RWPE2 (cell line): ENCODE results near the gene PDPN.

ENCODE experiments used
- ATAC-seq: fragments of 200-7000 bp; cut with Tn5 transposase; 3 replicates; pipeline ENCODE4 v1.9.1; 2021; ENCODE audit warnings: low read depth
- DNase-seq: peaks from one replicate; pipeline ENCODE4 v3.0.0-alpha.2; 2020; ENCODE audit warnings: low spot score
- H3K27ac ChIP-seq: fragments of 450-650 bp; 2 replicates; pipeline ENCODE4 v1.5.1; 2017; ENCODE audit warnings: mild to moderate bottlenecking; ENCODE audit not compliant: poor library complexity, severe bottlenecking
- H3K27me3 ChIP-seq: fragments of 250-450 bp; sonication (Bioruptor Pico); 2 replicates; pipeline ENCODE4 v1.5.1; 2021; ENCODE audit warnings: mild to moderate bottlenecking, moderate library complexity; ENCODE audit not compliant: insufficient read depth, poor library complexity, severe bottlenecking
- H3K36me3 ChIP-seq: fragments of 250-450 bp; sonication (Bioruptor Pico); 2 replicates; pipeline ENCODE4 v1.5.1; 2020; ENCODE audit warnings: low read depth, mild to moderate bottlenecking, moderate library complexity
- H3K4me1 ChIP-seq: fragments of 250-450 bp; sonication (Bioruptor Pico); 2 replicates; pipeline ENCODE4 v1.5.1; 2021; ENCODE audit warnings: mild to moderate bottlenecking, moderate library complexity; ENCODE audit not compliant: insufficient read depth, poor library complexity, severe bottlenecking
- H3K4me3 ChIP-seq: fragments of 250-450 bp; sonication (Bioruptor Pico); 2 replicates; pipeline ENCODE4 v1.5.1; 2021; ENCODE audit warnings: mild to moderate bottlenecking, moderate library complexity; ENCODE audit not compliant: severe bottlenecking
- H3K9me3 ChIP-seq: fragments of 250-450 bp; sonication (Bioruptor Pico); 2 replicates; pipeline ENCODE4 v1.5.1; 2021; ENCODE audit warnings: mild to moderate bottlenecking, moderate library complexity; ENCODE audit not compliant: severe bottlenecking
- TF ChIP-seq, protein P1 (sequence below): fragments of 450-650 bp; IDR thresholded peaks from one replicate; pipeline ENCODE4 v1.5.1; 2017; ENCODE audit warnings: mild to moderate bottlenecking, moderate library complexity; ENCODE audit not compliant: poor library complexity, severe bottlenecking

The PDPN gene

DNA sequence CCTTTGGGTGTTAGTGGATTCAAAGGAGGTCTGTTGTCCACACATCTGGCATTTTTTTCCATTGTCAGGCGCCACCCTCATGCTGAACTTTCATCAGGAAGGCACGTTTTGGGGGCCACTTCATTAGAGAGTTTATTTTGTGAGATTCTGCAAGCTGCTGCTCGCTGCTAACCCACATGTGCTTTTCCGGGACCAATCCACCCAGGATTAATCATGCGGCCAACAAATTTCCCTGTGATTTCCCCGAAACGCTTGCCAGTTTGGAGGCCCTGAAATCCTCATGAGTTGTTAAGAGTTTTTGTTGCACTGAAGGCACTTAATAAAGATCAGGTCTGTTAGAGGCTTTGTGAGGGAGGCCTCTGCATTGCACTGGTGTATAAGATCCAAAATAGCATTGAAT, 2.4 kb downstream of the PDPN start:
- H3K27ac ChIP-seq = peak overlapping the region; percentile 95
- no peaks in the 10 kb centered on the region for H3K9me3 ChIP-seq
- H3K4me1 ChIP-seq = peaks cover 59% of the 10 kb centered on the region
- H3K4me3 ChIP-seq = no peak overlapping the region
- TF ChIP-seq, protein P1, sequence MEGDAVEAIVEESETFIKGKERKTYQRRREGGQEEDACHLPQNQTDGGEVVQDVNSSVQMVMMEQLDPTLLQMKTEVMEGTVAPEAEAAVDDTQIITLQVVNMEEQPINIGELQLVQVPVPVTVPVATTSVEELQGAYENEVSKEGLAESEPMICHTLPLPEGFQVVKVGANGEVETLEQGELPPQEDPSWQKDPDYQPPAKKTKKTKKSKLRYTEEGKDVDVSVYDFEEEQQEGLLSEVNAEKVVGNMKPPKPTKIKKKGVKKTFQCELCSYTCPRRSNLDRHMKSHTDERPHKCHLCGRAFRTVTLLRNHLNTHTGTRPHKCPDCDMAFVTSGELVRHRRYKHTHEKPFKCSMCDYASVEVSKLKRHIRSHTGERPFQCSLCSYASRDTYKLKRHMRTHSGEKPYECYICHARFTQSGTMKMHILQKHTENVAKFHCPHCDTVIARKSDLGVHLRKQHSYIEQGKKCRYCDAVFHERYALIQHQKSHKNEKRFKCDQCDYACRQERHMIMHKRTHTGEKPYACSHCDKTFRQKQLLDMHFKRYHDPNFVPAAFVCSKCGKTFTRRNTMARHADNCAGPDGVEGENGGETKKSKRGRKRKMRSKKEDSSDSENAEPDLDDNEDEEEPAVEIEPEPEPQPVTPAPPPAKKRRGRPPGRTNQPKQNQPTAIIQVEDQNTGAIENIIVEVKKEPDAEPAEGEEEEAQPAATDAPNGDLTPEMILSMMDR = no peak
- no peaks in the 10 kb centered on the region for H3K27me3 ChIP-seq
- DNase-seq (no peak), ATAC-seq (no peak)
- H3K36me3 ChIP-seq = peaks cover under 1% of the 10 kb centered on the region; the same call in 1 of the 2 replicates

DNA sequence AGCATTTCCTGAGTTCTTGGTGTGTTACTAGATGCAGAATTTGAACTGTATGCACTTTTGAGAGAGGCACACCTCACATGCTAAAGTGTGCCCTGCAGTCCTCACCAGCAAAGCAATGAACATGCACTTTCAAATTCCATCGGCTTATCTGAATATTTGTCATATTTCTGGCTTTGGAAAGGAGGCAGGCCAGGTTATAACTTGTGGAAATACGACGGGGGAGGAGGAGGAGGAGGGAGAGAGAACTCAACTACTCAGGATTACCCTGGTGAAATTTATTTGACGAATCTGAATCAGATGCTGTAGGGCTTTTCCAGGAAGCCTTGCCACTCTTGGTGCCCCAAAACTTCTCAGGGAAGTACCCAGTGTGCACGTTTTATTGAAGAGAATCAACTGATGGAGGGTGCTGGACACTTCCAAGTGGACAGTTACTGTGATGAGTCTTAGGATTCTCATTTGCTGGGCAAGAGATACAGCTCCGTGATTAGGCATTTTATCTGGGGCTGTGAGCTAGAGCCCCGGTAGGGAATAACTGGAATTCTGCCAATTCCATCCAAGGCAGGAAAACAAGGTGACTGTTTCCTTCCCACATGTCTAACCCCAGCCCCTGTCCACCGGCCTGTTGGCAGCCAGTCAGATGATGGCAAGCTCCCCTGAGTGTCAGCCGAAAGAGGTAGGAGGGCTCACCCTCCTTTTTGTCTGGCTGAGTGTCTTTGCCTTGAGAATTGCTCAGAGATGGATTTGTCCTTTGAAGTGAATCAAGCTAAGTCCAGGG, 3.8 kb downstream of the PDPN start:
- peaks cover 13% of the 10 kb centered on the region for H3K36me3 ChIP-seq
- peak overlapping the region; percentile 95 for H3K27ac ChIP-seq
- H3K27me3 ChIP-seq = no peaks in the 10 kb centered on the region
- ATAC-seq = peak; percentile 68
- no peak for DNase-seq
- H3K9me3 ChIP-seq = no peaks in the 10 kb centered on the region
- H3K4me1 ChIP-seq = peaks cover 60% of the 10 kb centered on the region
- no peak overlapping the region for H3K4me3 ChIP-seq
- TF ChIP-seq, protein P1 = no peak

DNA sequence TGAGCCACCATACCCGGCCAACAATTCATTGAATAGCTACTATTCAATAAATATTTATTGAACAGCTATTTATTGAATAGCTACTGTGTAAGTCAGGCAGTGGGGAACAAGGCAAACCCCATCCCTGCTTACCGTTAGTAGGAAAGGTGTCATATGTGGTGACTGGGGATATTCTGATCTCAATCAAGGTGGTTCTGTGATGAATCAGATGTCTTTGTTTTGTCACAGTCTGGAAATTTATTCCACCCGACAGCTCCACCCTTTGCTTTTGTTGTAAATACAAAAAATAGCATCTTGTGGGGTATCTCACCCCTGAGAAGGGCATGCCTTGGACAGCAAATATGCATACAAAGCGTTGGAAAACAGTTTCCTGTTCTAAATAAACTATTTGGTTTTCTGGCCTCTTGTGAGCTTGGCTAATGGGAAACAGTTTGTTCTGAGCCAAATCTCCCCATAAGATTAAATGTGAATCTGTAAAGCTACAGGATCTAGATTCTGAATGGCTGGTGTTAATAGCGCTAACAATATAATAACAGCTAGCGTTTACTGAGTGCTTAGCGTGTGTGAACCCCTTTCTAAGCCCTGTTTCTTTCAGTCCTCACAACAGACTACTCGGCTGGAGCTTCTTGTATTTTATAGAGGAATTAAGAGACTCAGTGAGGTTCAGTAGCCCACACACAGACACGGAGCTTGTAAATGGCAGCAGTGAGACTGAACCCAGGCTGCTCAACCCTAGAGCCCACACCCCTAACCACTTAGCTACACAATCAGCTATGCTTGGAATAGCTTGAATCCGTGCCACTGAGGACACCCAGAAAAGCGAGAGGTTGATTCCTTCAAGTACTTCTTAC, 5.5 kb downstream of the PDPN start:
- Histone ChIP-seq H3K4me3 (no peak overlapping the region), H3K36me3 (peaks cover 13% of the 10 kb centered on the region), H3K27me3 (no peaks in the 10 kb centered on the region), H3K4me1 (peaks cover 75% of the 10 kb centered on the region), H3K9me3 (no peaks in the 10 kb centered on the region), H3K27ac (peak overlapping the region; percentile 95)
- DNase-seq (no peak), ATAC-seq (no peak)
- TF ChIP-seq, protein P1 = no peak

DNA sequence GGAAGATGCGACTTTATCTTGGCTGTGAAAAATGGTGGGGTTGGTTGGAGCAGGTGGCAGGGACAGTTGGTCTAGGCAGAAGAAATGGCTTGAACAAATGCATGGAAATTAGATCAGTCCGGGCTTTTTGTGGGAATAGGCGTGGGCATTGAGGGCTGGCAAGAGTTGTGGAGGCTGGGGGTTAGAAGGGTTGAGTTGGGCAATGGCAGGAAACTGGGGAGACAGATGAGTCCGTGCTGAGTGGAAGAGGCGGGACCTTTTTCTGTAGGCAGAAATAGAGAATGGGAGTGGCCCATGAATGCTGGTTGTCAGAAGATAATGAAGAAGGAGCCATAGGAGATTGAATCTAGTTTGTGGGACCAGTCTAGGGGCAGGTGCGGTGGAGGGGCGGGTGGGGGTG, 6.9 kb downstream of the PDPN start:
- DNase-seq (no peak), ATAC-seq (peak; percentile 42)
- H3K36me3 ChIP-seq = peaks cover 13% of the 10 kb centered on the region
- H3K27ac ChIP-seq = peak overlapping the region; percentile 95
- H3K9me3 ChIP-seq = no peaks in the 10 kb centered on the region
- no peak overlapping the region for H3K4me3 ChIP-seq
- no peaks in the 10 kb centered on the region for H3K27me3 ChIP-seq
- TF ChIP-seq, protein P1 = no peak
- peaks cover 70% of the 10 kb centered on the region for H3K4me1 ChIP-seq
